IPS-18c (cell line): ENCODE results near the gene CORO1C.

Experiments
- H3K4me3 ChIP-seq: 2 replicates; pipeline ENCODE4 v1.7.0; 2013; ENCODE audit warnings: low read depth, mild to moderate bottlenecking, low read length, moderate library complexity; ENCODE audit not compliant: insufficient read depth
- H3K9me3 ChIP-seq: one replicate; pipeline ENCODE4 v1.6.1; 2013; ENCODE audit warnings: mild to moderate bottlenecking, low read length, moderate library complexity; ENCODE audit not compliant: control insufficient read depth, insufficient read depth

Gene CORO1C

GRCh38 chr12:108730365-108731104 lies 783 bp downstream of the CORO1C start:
- no peaks in the 10 kb centered on the region for H3K9me3 ChIP-seq
- peak overlapping the region; percentile 94 for H3K4me3 ChIP-seq

GRCh38 chr12:108729612-108730364 lies 1.5 kb downstream of the CORO1C start:
- Histone ChIP-seq H3K4me3 (peak overlapping the region; percentile 94), H3K9me3 (no peaks in the 10 kb centered on the region)

- Histone ChIP-seq H3K9me3 (no peaks in the 10 kb centered on the region), H3K4me3 (no peak overlapping the region)
Observed at GRCh38 chr12:108728820-108729611, 2.3 kb downstream of the CORO1C start.

- no peak overlapping the region for H3K4me3 ChIP-seq
- H3K9me3 ChIP-seq, result no peaks in the 10 kb centered on the region
Observed at GRCh38 chr12:108727868-108728735, 3.2 kb downstream of the CORO1C start.

- Histone ChIP-seq H3K4me3 (no peak overlapping the region), H3K9me3 (no peaks in the 10 kb centered on the region)
Observed at GRCh38 chr12:108727161-108727560, 4.2 kb downstream of the CORO1C start.

- H3K9me3 ChIP-seq, result no peaks in the 10 kb centered on the region
- no peak overlapping the region for H3K4me3 ChIP-seq
Observed at GRCh38 chr12:108724890-108725151, 6.5 kb downstream of the CORO1C start.

- H3K9me3 ChIP-seq, result no peaks in the 10 kb centered on the region
- no peak overlapping the region for H3K4me3 ChIP-seq
Observed at GRCh38 chr12:108724054-108724889, 7.0 kb downstream of the CORO1C start.

- Histone ChIP-seq H3K9me3 (no peaks in the 10 kb centered on the region), H3K4me3 (no peak overlapping the region)
Observed at GRCh38 chr12:108722992-108723766, 8.1 kb downstream of the CORO1C start.

GRCh38 chr12:108722463-108722862 lies 8.9 kb downstream of the CORO1C start:
- Histone ChIP-seq H3K4me3 (no peak overlapping the region), H3K9me3 (no peaks in the 10 kb centered on the region)

GRCh38 chr12:108721824-108722223 lies 9.5 kb downstream of the CORO1C start:
- H3K4me3 ChIP-seq, result no peak overlapping the region
- H3K9me3 ChIP-seq, result no peaks in the 10 kb centered on the region

GRCh38 chr12:108720757-108721514 lies 10.4 kb downstream of the CORO1C start:
- Histone ChIP-seq H3K4me3 (no peak overlapping the region), H3K9me3 (no peaks in the 10 kb centered on the region)

GRCh38 chr12:108717243-108717642 lies 14.1 kb downstream of the CORO1C start:
- Histone ChIP-seq H3K4me3 (no peak overlapping the region), H3K9me3 (no peaks in the 10 kb centered on the region)

- no peaks in the 10 kb centered on the region for H3K9me3 ChIP-seq
- no peak overlapping the region for H3K4me3 ChIP-seq
Observed at GRCh38 chr12:108714866-108715265, 16.5 kb downstream of the CORO1C start.

GRCh38 chr12:108713471-108713870 lies 17.8 kb downstream of the CORO1C start:
- Histone ChIP-seq H3K4me3 (no peak overlapping the region), H3K9me3 (no peaks in the 10 kb centered on the region)

GRCh38 chr12:108712925-108713203 lies 18.5 kb downstream of the CORO1C start:
- H3K4me3 ChIP-seq, result no peak overlapping the region
- H3K9me3 ChIP-seq, result no peaks in the 10 kb centered on the region
